GM20000 (cell line): Measurements from ENCODE around the gene ARHGAP24.

Experiments used
- DNase-seq: peaks from one replicate; pipeline ENCODE4 v3.0.0; 2012; ENCODE audit warnings: low spot score
- CTCF ChIP-seq: IDR thresholded peaks from 2 replicates; pipeline ENCODE4 v1.5.1; 2012; ENCODE audit warnings: mild to moderate bottlenecking, control low read depth; ENCODE audit errors: extremely low read depth, missing control alignments

Gene ARHGAP24

GRCh38 chr4:85459736-85460135, 15.2 kb upstream of the ARHGAP24 start:
- DNase-seq, result no peak
- no peak for TF ChIP-seq CTCF

GRCh38 chr4:85474356-85474755, 594 bp upstream of the ARHGAP24 start:
- no peak for DNase-seq
- no peak for TF ChIP-seq CTCF

GRCh38 chr4:85475631-85476233, 782 bp downstream of the ARHGAP24 start:
- no peak for TF ChIP-seq CTCF
- DNase-seq, result no peak

GRCh38 chr4:85476381-85476780, 1.4 kb downstream of the ARHGAP24 start:
- DNase-seq, result no peak

GRCh38 chr4:85477534-85477933, 2.6 kb downstream of the ARHGAP24 start:
- no peak for DNase-seq
- no peak for TF ChIP-seq CTCF

More at GRCh38 chr4:85476381-85476780, 1.4 kb downstream of the ARHGAP24 start:
- TF ChIP-seq CTCF, result no peak

- no peak for TF ChIP-seq CTCF
- DNase-seq, result no peak
Measured at GRCh38 chr4:85478576-85478975, 3.6 kb downstream of the ARHGAP24 start.

GRCh38 chr4:85482010-85482738, 7.2 kb downstream of the ARHGAP24 start:
- no peak for TF ChIP-seq CTCF
- DNase-seq, result no peak
